Stimulated activated naive CD4-positive, alpha-beta T cell (primary cell): ENCODE data around the gene SPINT3.

Experiments used
- DNase-seq, 6 experiments: peaks; one replicate each; lab custom pipeline; 2025; lab: John Stamatoyannopoulos, UW

Gene SPINT3, protein sequence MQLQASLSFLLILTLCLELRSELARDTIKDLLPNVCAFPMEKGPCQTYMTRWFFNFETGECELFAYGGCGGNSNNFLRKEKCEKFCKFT

DNA sequence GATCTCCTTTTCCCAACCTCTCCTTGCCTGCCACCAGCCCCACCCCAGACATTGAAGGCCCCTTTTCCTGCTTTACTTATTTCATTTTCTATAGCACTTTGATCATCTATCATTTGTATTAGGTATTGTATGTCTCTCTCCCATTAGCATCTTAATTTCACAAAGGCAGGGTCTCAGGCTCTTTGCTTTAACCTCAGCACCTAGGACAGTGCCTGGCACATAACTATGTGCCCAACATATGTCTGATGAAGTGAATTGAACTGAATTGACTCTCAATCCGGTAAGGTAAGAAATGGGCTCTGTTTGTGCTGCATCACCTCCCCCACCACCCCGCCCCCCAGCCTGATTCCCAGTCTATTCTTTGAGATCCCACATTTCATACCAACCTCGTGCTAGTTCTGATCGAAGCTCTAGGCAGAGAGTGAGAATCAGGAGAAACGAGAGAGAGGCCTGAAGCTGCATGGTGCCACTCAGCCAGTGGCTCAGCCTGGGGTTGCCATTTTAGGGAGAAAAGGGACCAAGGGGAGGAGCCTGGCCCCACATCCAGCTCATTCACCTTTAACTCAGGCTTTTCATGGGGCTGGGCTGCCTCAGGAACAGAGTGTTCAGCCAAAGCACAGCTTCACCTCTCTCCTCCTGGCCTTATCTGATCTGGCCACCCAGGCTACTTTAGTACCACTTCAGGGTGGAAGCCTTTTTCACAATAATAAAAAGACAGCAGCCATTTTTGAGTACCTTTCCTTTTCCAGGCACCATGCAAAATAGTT, at the start of gene SPINT3:
TSS of gene SPINT3 (minus strand) at position 476 of the 767 bp plus-strand sequence. CDS start at position 462, 14 bp downstream.
- DNase-seq: no peak

DNA sequence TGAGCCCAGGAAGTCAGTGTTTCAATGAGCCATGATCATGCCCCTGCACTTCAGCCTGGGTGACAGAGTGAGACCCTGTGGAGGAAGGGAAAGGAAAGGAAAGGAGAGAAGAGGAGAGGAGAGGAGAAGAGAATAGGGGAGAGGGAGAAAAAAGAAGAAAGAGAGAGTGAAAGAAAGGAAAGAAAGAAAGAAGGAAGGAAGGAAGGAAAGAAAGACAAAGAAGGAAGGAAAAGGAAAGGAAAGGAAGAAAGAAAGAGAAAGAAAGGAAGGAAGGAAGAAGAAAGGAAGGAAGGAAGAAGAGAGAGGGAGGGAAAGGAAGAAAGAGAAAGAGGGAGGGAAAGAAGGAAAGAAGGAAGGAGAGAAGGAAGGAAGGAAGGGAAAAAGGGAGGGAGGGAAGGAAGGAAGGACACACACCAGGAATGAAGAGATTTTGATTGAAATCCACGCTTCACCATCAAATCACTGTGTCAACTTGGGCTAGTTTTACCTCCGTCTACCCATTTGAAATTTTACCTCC, 49.4 kb upstream of the SPINT3 start:
- DNase-seq: no peak

DNA sequence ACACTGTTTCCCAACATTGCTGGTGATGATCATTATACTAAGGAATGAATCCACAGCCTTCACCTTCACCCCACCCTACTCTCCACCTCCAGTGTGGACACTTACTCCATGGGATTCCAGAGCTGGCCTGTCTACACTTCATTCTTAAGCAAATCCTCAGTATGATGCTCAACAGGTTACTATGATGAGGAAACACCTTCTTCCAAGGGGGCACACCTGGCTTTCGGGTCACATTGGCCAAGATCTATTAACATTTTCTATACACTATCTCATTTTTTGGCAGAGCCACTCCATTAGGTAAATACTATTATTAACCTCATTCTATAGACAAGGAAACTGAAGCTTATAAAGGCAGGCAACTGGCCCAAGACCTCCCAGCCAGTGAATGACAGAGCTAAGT, 39.8 kb upstream of the SPINT3 start:
- no peak for DNase-seq

DNA sequence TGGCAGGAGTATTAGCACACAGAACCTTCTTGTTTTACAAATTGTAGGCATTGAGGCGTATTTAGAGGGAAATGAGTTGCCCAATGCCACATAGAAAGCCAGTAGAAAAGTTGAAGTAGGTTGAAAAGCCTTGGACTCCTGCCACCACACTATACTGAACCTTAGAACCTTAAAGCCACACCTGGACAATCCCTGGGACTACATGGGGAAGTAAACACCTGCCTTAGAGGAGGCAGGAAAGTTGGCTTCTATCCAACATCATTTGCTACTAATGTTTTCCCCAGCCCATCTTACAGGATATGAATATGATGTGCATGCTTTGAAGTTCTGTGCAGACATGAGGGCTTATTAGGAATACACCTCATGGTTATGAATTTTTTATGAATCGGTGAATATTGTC, 37.0 kb upstream of the SPINT3 start:
- no peak for DNase-seq

DNA sequence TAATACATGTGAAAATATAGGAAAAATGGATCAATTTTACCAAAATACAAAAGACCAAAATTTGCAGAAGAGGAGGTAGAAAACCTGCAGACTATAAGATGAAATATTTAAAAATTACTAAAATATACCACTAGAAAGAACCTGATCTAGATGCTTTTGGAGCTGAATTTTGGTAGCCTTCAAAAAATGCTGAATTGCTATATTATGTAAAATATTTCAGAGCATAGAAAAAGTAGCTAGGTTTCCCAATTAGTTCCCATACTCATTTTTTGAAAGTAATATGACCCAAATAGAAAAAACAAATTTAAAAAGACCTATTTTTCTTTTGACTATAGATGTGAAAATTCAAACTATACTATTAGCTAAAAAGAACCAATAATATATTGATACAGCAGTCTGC, 35.3 kb upstream of the SPINT3 start:
- DNase-seq: no peak

DNA sequence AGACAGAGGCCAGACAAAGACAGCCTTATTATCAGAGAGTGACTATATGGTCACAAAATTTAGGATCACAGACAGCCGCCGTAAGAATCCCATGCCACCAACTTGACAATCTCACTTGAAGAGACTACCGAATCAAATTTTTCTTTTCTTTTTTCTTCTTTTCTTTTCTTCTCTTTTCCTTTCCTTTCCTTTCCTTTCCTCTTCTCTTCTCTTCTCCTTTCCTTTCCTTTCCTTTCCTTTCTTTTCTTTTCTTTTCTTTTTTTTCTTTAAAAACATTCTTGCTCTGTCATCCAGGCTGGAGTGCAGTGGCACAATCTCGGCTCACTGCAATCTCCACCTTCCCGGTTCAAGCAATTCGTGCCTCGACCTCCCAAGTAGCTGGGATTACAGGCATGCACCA, 33.0 kb upstream of the SPINT3 start:
- no peak for DNase-seq

DNA sequence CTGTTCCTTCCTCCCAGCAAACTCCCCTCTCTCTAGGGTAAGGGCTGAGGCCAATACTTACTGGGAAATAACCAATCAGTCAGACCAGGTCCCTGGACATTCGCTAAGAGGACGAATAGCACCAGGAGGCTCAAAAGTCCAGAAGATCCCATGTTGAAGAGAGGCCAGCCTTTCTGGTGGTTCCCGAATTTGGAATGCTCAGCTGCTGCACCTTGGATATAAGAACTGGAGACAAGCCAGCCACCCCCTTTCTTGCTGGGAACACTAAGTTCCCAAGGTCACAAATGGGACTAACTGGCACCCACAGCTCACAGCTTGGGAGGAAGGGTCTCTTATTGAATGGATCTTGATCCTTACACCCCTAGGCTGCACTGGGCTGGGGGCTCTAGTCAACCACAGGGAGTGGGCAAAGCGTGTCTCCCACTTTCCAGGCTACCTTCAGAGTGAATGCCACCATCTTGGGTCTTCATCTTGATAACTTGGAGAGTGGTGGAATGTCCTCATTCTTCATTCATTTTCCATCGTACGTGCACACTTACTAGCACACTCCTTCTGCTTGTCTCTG, 31.9 kb upstream of the SPINT3 start, which contains the start of gene EPPIN:
TSS of gene EPPIN (minus strand) at position 196 of the 565 bp plus-strand sequence. CDS start at position 152, 44 bp downstream.
- no peak for DNase-seq

DNA sequence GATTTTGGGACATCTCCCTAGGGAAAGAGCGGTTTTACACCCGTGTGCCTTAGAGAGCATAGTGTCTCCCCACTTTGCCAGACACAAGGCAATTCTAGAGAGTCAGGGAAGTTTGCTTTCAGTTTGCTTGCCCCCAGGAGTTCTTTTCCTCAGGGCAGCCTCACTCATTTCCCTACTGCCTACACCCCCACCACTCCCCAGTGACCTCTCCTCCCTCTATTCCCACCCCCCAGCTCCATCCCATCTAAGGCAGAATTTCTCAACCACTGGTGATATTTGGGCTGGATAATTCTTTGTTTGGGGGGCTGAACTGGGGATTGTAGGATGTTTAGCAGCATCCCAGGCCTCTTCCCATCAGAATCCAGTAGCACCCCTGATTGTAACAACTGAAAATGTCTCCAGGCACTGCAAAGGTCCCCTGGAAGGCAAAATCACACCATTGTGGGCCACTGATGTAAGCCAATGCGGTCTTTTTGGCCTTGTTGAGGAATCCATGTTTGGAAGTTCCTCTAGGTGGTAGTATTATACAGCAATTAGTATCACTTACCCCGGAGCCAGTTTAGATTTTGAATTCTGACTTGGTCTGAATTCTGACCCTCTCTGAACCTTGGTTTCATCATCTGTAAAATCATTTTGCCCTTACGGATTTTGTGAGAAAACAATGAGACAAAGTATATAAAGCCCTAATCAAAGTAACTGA, 30.5 kb upstream of the SPINT3 start:
- no peak for DNase-seq

DNA sequence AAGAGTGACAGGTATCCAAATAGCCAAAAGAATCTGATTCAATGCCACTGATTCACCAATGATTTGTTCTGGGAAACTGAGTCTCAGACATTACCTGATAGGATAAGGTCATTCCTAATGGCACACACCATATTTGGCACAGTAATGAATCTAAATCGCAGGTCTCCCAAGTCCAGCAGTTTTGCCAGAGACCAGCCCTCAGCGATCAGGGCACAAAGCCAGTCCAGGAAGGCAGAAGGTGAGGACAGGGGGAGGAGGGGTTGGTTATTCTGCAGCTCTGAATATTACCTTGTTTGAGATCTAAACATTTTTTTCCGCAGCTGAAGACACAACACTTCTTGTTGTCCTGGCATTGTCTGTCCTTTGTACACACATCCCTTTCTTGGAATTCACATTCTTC, 29.9 kb upstream of the SPINT3 start:
- DNase-seq: no peak

DNA sequence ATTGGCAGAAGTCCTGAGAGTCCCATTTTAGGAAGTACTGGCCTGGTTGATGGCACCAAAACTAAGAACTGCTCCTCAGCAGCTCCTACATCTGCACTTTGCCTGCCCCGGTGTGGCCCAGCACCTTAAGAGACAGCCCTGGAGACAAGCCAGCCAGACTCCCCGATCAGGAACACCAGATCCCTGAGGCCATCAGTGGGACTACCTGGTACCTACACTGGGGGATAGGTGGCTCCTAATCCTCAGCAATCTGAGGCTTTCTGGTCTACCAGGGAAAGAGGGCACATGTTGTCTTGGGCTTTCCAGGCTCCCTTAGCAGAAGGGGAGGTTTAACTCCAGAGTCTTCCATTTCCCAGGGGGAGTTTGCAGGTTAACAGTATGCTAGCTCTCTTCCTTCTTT, 24.0 kb upstream of the SPINT3 start, which contains the start of gene WFDC6:
TSS of gene WFDC6 (minus strand) at position 101 of the 400 bp plus-strand sequence. CDS start at position 26, 75 bp downstream.
- no peak for DNase-seq

DNA sequence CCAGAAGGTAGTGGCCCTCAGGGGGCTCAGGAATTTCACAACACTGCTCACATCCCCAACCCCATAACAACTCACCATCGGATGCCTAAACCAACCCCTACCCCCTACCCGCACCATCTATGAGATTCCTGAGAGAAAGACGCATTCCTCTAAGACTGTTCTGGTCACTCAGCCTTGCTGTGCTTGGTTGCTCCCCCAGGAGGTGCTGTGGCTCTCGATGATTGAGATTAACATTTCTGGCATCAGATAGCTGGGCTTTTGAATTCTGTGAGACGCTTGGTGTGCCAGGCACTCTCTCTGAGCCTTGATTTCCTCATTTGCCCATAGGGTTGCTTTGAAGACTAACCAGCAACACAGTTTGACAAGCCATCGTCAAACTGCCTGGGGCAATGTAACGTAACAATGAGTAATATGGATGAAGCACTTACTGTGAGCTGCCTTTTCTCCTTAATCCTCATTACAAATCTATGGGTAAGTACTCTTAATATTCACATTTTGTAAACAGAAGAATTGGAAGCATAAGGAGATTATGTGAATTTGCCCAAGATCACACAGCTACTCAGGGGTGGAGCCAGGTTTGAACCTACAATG, 22.9 kb upstream of the SPINT3 start:
- no peak for DNase-seq

DNA sequence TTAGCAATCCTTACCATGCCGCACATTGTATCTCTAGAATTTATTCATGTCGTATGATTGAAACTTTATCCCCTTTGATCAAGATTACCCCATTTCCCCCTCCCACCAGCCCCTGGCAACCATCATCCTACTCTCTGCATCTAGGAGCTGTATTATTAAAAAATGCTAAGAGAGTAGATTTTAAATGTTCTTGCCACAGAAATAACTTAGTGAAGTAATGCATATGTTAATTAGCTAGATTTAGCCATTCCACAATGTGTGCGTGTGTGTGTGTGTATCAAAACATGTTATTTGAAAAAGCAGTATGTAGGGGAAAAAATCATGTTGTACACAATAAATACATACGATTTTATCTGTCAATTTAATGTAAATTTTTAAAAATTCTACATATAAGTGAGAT, 11.9 kb upstream of the SPINT3 start:
- no peak for DNase-seq

DNA sequence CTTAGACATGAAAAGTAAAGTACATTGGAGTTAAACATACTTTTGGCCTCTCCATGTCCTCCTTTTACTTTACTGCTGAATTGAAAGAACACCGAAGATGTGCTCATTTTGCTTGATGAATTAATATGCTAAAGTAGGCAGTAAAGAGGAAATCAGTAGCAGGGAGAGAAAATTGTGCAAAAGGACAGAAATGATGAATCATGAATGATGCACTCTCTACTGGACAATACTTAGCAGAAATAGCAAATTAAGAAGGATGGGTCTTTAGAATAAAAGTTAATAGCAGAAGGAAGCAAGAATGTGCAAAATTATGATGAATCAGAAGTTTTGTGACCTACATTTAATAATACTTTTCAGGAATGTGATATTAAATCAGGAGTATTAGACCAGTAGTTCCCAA, 8.4 kb upstream of the SPINT3 start:
- DNase-seq: no peak

DNA sequence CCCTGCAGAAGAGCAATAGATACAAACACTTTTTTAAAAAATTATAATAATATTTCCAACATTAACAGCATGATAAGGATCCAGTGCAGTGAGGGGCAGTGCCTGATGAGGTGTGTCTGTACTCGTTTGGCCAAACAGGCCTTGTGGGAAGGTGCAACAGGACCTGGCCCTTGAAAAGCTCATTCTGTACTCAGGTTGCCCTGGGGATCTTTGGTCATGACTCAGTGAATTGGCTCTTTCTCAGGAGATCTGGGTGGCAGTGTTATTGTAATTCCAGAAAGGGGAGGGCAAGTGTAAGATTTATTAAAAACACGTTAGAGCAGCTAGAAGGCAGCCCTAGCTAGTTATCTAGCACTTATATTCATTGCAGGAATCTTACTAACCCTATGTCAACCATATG, 2.9 kb upstream of the SPINT3 start:
- DNase-seq: no peak

DNA sequence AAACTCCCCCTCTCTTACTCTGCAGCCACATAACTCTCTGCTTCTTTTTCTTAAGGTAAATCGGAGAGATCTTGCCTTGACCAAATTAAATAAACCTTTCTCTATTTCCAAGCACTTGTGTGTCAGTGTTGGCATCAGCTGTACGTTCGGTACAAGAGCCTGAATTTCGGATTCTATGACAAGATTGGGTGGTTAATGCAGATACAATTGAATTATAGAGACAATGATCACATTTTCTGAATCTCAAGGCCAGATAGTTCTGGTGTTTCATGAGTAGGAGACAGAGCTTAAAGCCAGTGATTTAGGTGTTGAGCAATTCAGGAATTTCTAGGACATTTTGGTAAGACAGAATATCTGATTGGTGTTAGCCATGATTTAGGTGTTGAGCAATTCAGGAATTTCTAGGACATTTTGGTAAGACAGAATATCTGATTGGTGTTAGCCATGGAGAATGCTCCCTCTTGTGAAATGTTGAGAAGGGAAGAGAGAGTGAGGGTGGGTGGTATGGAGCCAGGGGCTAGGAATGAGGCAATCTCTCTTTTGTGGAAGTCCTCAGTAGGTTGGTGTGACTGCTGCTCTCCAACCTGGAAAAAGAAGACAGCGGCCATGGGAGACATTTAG, 5.1 kb downstream of the SPINT3 start:
- DNase-seq: no peak

DNA sequence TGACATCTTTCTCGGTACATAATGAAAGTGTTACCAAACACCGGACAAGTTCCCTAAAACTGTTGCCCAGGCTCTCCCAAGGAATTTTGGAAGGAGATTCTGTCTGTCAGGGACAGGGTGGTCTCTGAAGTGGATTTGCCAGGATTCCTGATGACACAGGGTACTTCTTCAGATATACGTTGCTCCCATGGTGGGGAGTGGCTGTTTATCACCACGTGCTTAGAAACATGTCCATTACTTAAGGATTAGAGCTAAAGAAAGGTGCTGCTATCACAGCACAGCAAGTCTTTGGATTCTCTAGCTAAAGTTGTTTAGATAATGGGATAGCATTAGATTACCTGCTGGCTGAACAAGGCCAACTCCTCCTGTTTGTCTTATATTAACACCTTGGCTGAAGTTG, 6.3 kb downstream of the SPINT3 start:
- DNase-seq: no peak

DNA sequence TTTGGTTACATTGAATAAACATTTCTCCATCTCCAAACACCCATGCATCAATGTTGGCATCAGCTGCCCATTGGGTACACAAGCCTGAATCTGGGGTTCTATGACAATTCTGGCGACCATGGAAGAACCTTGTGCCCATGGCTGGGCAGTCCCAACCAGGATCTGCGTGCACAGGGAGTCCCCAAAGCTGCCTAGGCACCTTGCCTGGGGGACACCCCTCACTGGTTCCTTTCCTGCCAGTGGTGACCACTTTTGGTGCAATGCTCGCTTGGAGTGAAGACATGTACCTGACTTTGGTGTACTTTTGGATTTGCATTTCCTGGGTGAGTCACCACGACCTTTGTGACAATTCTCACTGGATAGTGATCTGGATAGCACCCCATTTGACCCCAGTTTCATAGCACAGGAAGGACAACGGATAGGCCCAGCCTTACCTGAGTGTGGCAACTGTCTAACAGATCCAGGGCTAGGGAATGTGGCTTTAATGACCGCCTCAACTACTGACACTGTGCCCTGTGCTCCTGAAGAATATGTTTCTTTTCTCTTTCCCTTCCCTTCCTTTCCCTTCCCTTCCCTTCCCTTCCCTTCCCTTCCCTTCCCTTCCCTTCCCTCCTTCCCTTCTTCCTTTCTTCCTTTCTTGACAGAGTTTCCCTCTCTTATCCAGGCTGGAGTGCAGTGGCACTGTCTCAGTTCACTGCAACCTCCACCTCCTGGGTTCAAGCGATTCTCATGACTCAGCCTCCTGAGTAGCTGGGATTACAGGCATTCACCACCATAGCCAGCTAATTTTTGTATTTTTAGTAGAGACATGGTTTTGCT, 7.1 kb downstream of the SPINT3 start:
- DNase-seq: no peak

DNA sequence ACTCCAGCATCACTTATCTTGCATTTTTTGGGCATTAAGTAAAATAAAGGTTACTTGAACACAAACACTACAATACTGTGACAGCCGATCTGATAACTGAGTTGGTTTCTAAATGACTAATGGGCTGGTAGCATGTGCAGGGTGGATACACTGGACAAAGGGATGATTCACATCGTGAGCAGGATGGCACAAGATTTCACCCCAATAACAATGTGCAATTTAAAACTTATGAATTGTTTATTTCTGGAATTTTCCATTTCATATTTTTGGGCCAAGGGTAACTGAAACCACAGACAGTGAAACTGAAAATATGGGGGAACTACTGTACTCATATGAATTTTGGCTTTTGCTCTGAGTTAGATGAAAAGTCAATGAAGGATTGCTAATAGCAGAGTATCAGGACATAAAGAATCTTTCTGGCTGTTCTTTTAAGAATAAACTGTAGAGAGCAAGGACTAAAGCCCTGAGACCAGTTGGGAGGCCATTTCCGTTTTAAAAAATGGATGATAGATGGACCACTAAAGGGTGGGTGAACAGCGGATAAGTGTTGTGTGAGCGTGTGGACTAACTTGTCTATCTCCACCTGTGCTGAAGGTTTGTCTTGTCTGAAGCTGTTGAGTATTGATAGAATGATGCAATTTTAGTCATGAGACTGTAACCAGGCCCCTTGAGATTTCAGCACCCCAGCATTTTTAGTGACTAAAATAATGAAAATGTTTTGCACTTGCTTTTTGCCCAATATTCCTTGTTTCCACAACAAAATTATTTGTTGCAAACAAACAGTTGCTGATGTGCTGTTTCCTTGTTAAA, 8.2 kb downstream of the SPINT3 start:
- DNase-seq: no peak

DNA sequence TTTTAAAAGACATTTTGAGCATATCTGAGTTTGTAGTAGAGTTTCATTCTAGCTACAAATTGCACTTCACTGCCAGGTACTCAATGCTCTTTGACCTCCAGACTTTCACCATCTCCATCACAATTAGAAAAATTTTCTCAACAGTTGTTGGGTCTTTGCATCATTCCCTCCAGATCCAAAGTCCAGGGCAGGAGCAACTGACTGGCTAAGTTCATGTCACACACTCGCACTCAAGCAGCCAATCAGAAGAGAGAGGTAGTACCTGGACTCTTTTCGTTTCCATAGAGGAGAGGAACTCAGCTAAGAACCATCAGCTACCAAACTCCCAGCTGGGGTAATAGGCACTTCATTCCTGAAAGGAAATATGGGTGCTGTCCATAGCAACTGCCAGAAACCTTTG, 9.0 kb downstream of the SPINT3 start:
- no peak for DNase-seq

DNA sequence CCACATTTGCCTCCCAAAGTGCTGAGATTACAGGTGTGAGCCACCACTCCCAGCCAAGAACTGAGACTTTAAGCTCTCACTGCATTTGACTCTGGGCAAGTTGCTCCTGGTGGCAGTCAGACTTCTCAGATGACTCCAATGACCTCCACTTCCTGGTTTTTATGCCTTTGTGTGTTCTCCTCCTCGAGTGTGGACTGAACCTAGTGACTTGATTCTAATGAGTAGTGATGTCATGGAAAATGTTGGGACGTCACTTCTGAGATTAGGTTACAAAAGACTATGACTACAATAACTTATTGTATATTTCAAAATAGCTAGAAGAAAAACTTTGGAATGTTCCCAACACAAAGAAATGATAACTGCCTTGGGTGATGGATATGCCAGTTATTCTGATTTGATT, 12.0 kb downstream of the SPINT3 start:
- DNase-seq: no peak
